ENCODE measurements around the gene GUCY2D.

GRCh38 chr17:8020776-8021564 is 18.6 kb downstream of the GUCY2D start:
- no peak for TF ChIP-seq CTCF (IDR thresholded peaks at IDR 0.05)
- TF ChIP-seq POLR2AphosphoS5 (IDR thresholded peaks at IDR 0.05) = no peak

Data from sigmoid colon (tissue), 4 donors.